Neural cell (in vitro differentiated cells): ENCODE results near the gene TRIM45.

Experiments used
- EZH2 ChIP-seq: fragments of 200-600, 300-800 bp; shearing (Covaris generic), sonication (generic); IDR thresholded peaks from 2 replicates; pipeline ENCODE4 v1.6.1; 2014; ENCODE audit warnings: antibody characterized with exemption, low read length, borderline replicate concordance, mild to moderate bottlenecking; ENCODE audit not compliant: insufficient read depth, poor library complexity, severe bottlenecking
- RAD21 ChIP-seq: fragments of 450-650 bp; conservative IDR thresholded peaks from 2 replicates; pipeline ENCODE4 v1.6.1; 2014; ENCODE audit warnings: antibody characterized with exemption, mild to moderate bottlenecking, moderate library complexity
- REST ChIP-seq: IDR thresholded peaks from 2 replicates; pipeline ENCODE4 v1.6.1; 2012; ENCODE audit warnings: borderline replicate concordance
- TF ChIP-seq, protein P1 (sequence below): fragments of 450-650 bp; IDR thresholded peaks from 2 replicates; pipeline ENCODE4 v1.5.1; 2014; ENCODE audit warnings: antibody characterized with exemption, mild to moderate bottlenecking, moderate library complexity; ENCODE audit not compliant: poor library complexity, severe bottlenecking

DNA sequence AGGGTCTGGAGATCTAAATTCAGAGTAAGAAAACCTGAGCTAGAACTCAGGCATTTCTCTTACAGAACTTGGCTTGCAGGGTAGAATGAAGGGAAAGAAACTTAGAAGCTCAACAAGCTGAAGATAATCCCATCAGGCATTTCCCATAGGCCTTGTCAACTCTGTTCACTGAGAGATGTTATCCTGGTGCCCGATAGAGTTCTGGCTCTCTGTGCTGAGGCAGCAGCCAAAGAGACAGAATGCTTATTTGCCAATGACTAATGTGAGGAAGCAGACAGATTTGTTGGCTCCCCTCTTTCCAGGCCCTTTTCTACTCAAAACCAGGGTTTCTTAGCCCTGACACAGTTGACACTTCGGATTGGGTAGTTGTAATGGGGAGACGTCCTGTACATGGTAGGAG is 22.3 kb upstream of the TRIM45 start:
- no peak for TF ChIP-seq REST
- TF ChIP-seq, protein P1, sequence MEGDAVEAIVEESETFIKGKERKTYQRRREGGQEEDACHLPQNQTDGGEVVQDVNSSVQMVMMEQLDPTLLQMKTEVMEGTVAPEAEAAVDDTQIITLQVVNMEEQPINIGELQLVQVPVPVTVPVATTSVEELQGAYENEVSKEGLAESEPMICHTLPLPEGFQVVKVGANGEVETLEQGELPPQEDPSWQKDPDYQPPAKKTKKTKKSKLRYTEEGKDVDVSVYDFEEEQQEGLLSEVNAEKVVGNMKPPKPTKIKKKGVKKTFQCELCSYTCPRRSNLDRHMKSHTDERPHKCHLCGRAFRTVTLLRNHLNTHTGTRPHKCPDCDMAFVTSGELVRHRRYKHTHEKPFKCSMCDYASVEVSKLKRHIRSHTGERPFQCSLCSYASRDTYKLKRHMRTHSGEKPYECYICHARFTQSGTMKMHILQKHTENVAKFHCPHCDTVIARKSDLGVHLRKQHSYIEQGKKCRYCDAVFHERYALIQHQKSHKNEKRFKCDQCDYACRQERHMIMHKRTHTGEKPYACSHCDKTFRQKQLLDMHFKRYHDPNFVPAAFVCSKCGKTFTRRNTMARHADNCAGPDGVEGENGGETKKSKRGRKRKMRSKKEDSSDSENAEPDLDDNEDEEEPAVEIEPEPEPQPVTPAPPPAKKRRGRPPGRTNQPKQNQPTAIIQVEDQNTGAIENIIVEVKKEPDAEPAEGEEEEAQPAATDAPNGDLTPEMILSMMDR: no peak
- no peak for TF ChIP-seq RAD21
- TF ChIP-seq EZH2: no peak
